BJ (cell line): ENCODE measurements around the gene ZBTB46. TPM values are rescaled to one million over a fixed set of nuclear protein-coding genes. Genes with fewer than 3 reads are reported as not detected.

Experiments used
- CTCF ChIA-PET: fragments of 350-600 bp; formaldehyde crosslinking; extraction: SDS; loops from one replicate; lab custom pipeline; 2021; ENCODE audit warnings: antibody characterized with exemption, inconsistent platforms; lab: Yijun Ruan, JAX
- POLR2A ChIA-PET: fragments of 300-600 bp; sonication (Branson Sonifier 250); formaldehyde crosslinking; extraction: SDS; loops from one replicate; lab custom pipeline; 2021; ENCODE audit warnings: antibody characterized with exemption; lab: Charles Lee
- DNase-seq: peaks from one replicate; pipeline ENCODE4 v3.0.0-alpha.2; 2011; ENCODE audit warnings: low read depth
- H3K27me3 ChIP-seq: 2 replicates; pipeline ENCODE4 v1.6.0; 2011; ENCODE audit warnings: low read length; ENCODE audit not compliant: control insufficient read depth, insufficient read depth
- H3K36me3 ChIP-seq: 2 replicates; pipeline ENCODE4 v1.5.1; 2011; ENCODE audit warnings: low read length; ENCODE audit not compliant: control insufficient read depth, insufficient read depth
- H3K4me3 ChIP-seq: 2 replicates; pipeline ENCODE4 v1.5.1; 2011; ENCODE audit warnings: low read depth, mild to moderate bottlenecking, control low read depth, low read length
- CTCF ChIP-seq: IDR thresholded peaks from 2 replicates; pipeline ENCODE4 v1.5.1; 2011; ENCODE audit warnings: low read depth, mild to moderate bottlenecking, control low read depth, inconsistent platforms, low read length, moderate library complexity; ENCODE audit not compliant: insufficient read depth
- polyA plus RNA-seq: library from polyadenylated mRNA; depleted of rRNA; stranded (reverse); fragments of >200 nt; gene quantifications from 2 replicates; pipeline ENCODE4 v1.2.3, GENCODE V29; 2011

Gene ZBTB46
- polyA plus RNA-seq, 1 experiment, result 0.32 TPM

GRCh38 chr20:63846128-63846771 is 15.2 kb upstream of the ZBTB46 start:
- no peak for TF ChIP-seq CTCF
- Histone ChIP-seq H3K36me3 (no peaks in the 10 kb centered on the region), H3K27me3 (0 out of 2 replicates have a peak, but pooled peaks cover 2% of the 10 kb centered on the region), H3K4me3 (no peak overlapping the region)
- DNase-seq, result no peak
- POLR2A ChIA-PET, result no interaction called here
- CTCF ChIA-PET, result no interaction called here

- no peak for TF ChIP-seq CTCF
- CTCF ChIA-PET, result no interaction called here
- DNase-seq, result no peak
- POLR2A ChIA-PET, result no interaction called here
- Histone ChIP-seq H3K4me3 (no peak overlapping the region), H3K27me3 (peaks cover 2% of the 10 kb centered on the region; the same call in 1 of the 2 replicates), H3K36me3 (no peaks in the 10 kb centered on the region)
Measured at GRCh38 chr20:63844511-63844991, 13.5 kb upstream of the ZBTB46 start.

- no peak for TF ChIP-seq CTCF
- no peak for DNase-seq
- peaks cover 2% of the 10 kb centered on the region; the same call in 1 of the 2 replicates for H3K27me3 ChIP-seq
- ChIA-PET POLR2A (no interaction called here), CTCF (no interaction called here)
- H3K36me3 ChIP-seq, result no peaks in the 10 kb centered on the region
- no peak overlapping the region for H3K4me3 ChIP-seq
Measured at GRCh38 chr20:63843778-63844177, 12.7 kb upstream of the ZBTB46 start.

- Histone ChIP-seq H3K36me3 (no peaks in the 10 kb centered on the region), H3K27me3 (peaks cover 2% of the 10 kb centered on the region; the same call in 1 of the 2 replicates), H3K4me3 (no peak overlapping the region)
- no peak for DNase-seq
- POLR2A ChIA-PET, result no interaction called here
- CTCF ChIA-PET, result interaction anchor here (1.1 kb wide), 1 partner anchor 131 kb away, joined by 3 read pairs; no protein-coding TSS in a partner anchor
- no peak for TF ChIP-seq CTCF
Measured at GRCh38 chr20:63843222-63843621, 12.2 kb upstream of the ZBTB46 start.

GRCh38 chr20:63842258-63842657 is 11.2 kb upstream of the ZBTB46 start:
- no peaks in the 10 kb centered on the region for H3K36me3 ChIP-seq
- TF ChIP-seq CTCF, result no peak
- no peak for DNase-seq
- POLR2A ChIA-PET, result no interaction called here
- CTCF ChIA-PET, result interaction anchor here (1.0 to 1.1 kb wide), 2 partner anchors 132 to 304 kb away, joined by 3 read pairs; no protein-coding TSS in a partner anchor
- no peak overlapping the region for H3K4me3 ChIP-seq
- peaks cover 2% of the 10 kb centered on the region for H3K27me3 ChIP-seq
